DMS79 treated with DMSO at 0.1 percent for 48 hours (cell line): Measurements from ENCODE around the gene ASB13.
"Not testable (repeated sequence)": the region's sequence is repeated elsewhere in the genome, so short reads cannot be mapped to it uniquely, and the experiment has no call there.

Experiments used
- DNase-seq: peaks from one replicate; lab custom pipeline; 2025; lab: John Stamatoyannopoulos, UW

ASB13 gene

GRCh38 chr10:5604961-5605360, 61.4 kb downstream of the ASB13 start:
- DNase-seq = no peak

GRCh38 chr10:5604236-5604925, 62.0 kb downstream of the ASB13 start:
- no peak for DNase-seq

GRCh38 chr10:5603848-5604170, 62.6 kb downstream of the ASB13 start:
- no peak for DNase-seq

GRCh38 chr10:5603091-5603847, 63.1 kb downstream of the ASB13 start:
- DNase-seq = no peak

- DNase-seq = no peak
Observed at GRCh38 chr10:5601826-5602495, 64.4 kb downstream of the ASB13 start.

GRCh38 chr10:5600908-5601307, 65.5 kb downstream of the ASB13 start:
- DNase-seq = no peak

- no peak for DNase-seq
Observed at GRCh38 chr10:5599613-5600520, 66.5 kb downstream of the ASB13 start.

GRCh38 chr10:5598085-5598690, 68.2 kb downstream of the ASB13 start:
- DNase-seq = no peak

GRCh38 chr10:5596611-5597341, 69.6 kb downstream of the ASB13 start:
- DNase-seq = no peak

GRCh38 chr10:5595994-5596471, 70.4 kb downstream of the ASB13 start:
- DNase-seq = no peak

GRCh38 chr10:5595591-5595990, 70.8 kb downstream of the ASB13 start:
- no peak for DNase-seq

- DNase-seq = no peak
Observed at GRCh38 chr10:5595095-5595494, 71.3 kb downstream of the ASB13 start.

- no peak for DNase-seq
Observed at GRCh38 chr10:5594271-5595049, 71.9 kb downstream of the ASB13 start.

- not testable (repeated sequence) for DNase-seq
Observed at GRCh38 chr10:5593347-5593746, 73.0 kb downstream of the ASB13 start.

- no peak for DNase-seq
Observed at GRCh38 chr10:5592070-5592469, 74.3 kb downstream of the ASB13 start.

- DNase-seq = no peak
Observed at GRCh38 chr10:5591336-5591824, 75.0 kb downstream of the ASB13 start.

- peak; percentile 12 for DNase-seq
Observed at GRCh38 chr10:5590816-5591215, 75.6 kb downstream of the ASB13 start.

- DNase-seq = no peak
Observed at GRCh38 chr10:5589661-5590511, 76.5 kb downstream of the ASB13 start.
